Mesenchymal stem cell (in vitro differentiated cells and primary cell): Measurements from ENCODE around the gene CD83.
A peak's percentile ranks its signal among the peaks of the same experiment; 100 is the strongest.

Experiments used
- DNase-seq: peaks from one replicate; pipeline ENCODE4 v3.0.0-alpha.2; 2013
- H2AFZ ChIP-seq: one replicate; pipeline ENCODE4 v1.6.1; 2013; ENCODE audit warnings: low read depth, mild to moderate bottlenecking, control low read depth, inconsistent platforms, low read length, moderate library complexity
- H2AK5ac ChIP-seq: 2 replicates; pipeline ENCODE4 v1.6.1; 2013; ENCODE audit warnings: low read length, moderate library complexity, mild to moderate bottlenecking, inconsistent platforms; ENCODE audit not compliant: severe bottlenecking
- H2BK120ac ChIP-seq: one replicate; pipeline ENCODE4 v1.6.1; 2013; ENCODE audit warnings: low read depth, mild to moderate bottlenecking, inconsistent platforms, low read length, moderate library complexity
- H2BK12ac ChIP-seq, 2 experiments: one replicate each; pipeline ENCODE4 v1.6.1; 2013; ENCODE audit warnings: inconsistent platforms in 2 of 2, low read length in 2 of 2, mild to moderate bottlenecking in 2 of 2, moderate library complexity in 2 of 2, control low read depth in 1 of 2
- H2BK15ac ChIP-seq: one replicate; pipeline ENCODE4 v1.6.1; 2013; ENCODE audit warnings: mild to moderate bottlenecking, low read depth, inconsistent platforms; ENCODE audit not compliant: poor library complexity, severe bottlenecking
- H2BK5ac ChIP-seq: 2 replicates; pipeline ENCODE4 v1.6.1; 2013; ENCODE audit warnings: low read depth, mild to moderate bottlenecking, low read length, control low read depth, inconsistent platforms; ENCODE audit not compliant: poor library complexity, severe bottlenecking
- H3K14ac ChIP-seq, 2 experiments: one replicate each; pipeline ENCODE4 v1.6.1; 2013; ENCODE audit warnings: inconsistent platforms in 2 of 2, low read length in 2 of 2, control low read depth in 1 of 2, mild to moderate bottlenecking in 1 of 2, moderate library complexity in 1 of 2
- H3K18ac ChIP-seq, 2 experiments: one replicate each; pipeline ENCODE4 v1.6.1; 2013; ENCODE audit warnings: inconsistent platforms in 2 of 2, low read length in 2 of 2, control low read depth in 1 of 2, low read depth in 1 of 2, mild to moderate bottlenecking in 1 of 2
- H3K23ac ChIP-seq, 2 experiments: one replicate each; pipeline ENCODE4 v1.6.1; 2013; ENCODE audit warnings: inconsistent platforms in 2 of 2, low read length in 2 of 2, mild to moderate bottlenecking in 2 of 2, moderate library complexity in 2 of 2, control low read depth in 1 of 2
- H3K27ac ChIP-seq: 2 replicates; pipeline ENCODE4 v1.5.1; 2013; ENCODE audit warnings: mild to moderate bottlenecking, moderate library complexity, low read length, control low read depth, inconsistent platforms; ENCODE audit not compliant: poor library complexity, severe bottlenecking
- H3K27me3 ChIP-seq, 2 experiments: 2 replicates each; pipeline versions ENCODE4 v1.6.1 to v1.7.0; 2013; ENCODE audit warnings: low read length in 2 of 2, mild to moderate bottlenecking in 2 of 2, moderate library complexity in 2 of 2, control low read depth in 1 of 2, inconsistent platforms in 1 of 2; ENCODE audit not compliant: control insufficient read depth in 1 of 2, insufficient read depth in 1 of 2
- H3K36me3 ChIP-seq, 2 experiments: 2 replicates each; pipeline versions ENCODE4 v1.6.1 to v1.7.0; 2013; ENCODE audit warnings: low read length in 2 of 2, control low read depth in 1 of 2, inconsistent platforms in 1 of 2, low read depth in 1 of 2, mild to moderate bottlenecking in 1 of 2; ENCODE audit not compliant: insufficient read depth in 2 of 2, control insufficient read depth in 1 of 2
- H3K4ac ChIP-seq, 2 experiments: one replicate each; pipeline ENCODE4 v1.6.1; 2013; ENCODE audit warnings: inconsistent platforms in 2 of 2, low read length in 2 of 2, mild to moderate bottlenecking in 2 of 2, moderate library complexity in 2 of 2, control low read depth in 1 of 2, low read depth in 1 of 2
- H3K4me1 ChIP-seq: 2 replicates; pipeline ENCODE4 v1.6.1; 2013; ENCODE audit warnings: low read depth, low read length, control low read depth; ENCODE audit not compliant: control insufficient read depth, insufficient read depth
- H3K4me2 ChIP-seq: 2 replicates; pipeline ENCODE4 v1.6.1; 2013; ENCODE audit warnings: low read length, mild to moderate bottlenecking, inconsistent platforms; ENCODE audit not compliant: poor library complexity, severe bottlenecking
- H3K4me3 ChIP-seq, 2 experiments: 2 replicates each; pipeline versions ENCODE4 v1.5.1 to v1.7.0; 2013; ENCODE audit warnings: low read length in 2 of 2, mild to moderate bottlenecking in 2 of 2, control low read depth in 1 of 2, low read depth in 1 of 2; ENCODE audit not compliant: insufficient read depth in 1 of 2
- H3K79me1 ChIP-seq: replicated peaks from 2 replicates; pipeline ENCODE4 v1.6.1; 2013; ENCODE audit warnings: mild to moderate bottlenecking, control low read depth, low read length, inconsistent platforms; ENCODE audit not compliant: poor library complexity, severe bottlenecking
- H3K9ac ChIP-seq: 2 replicates; pipeline ENCODE4 v1.7.0; 2013; ENCODE audit warnings: mild to moderate bottlenecking, low read length, moderate library complexity
- H3K9me3 ChIP-seq: 2 replicates; pipeline ENCODE4 v1.7.0; 2013; ENCODE audit warnings: mild to moderate bottlenecking, low read length; ENCODE audit not compliant: control insufficient read depth
- H4K8ac ChIP-seq: one replicate; pipeline ENCODE4 v1.6.1; 2013; ENCODE audit warnings: inconsistent platforms, mild to moderate bottlenecking, low read length, moderate library complexity
- H4K91ac ChIP-seq: one replicate; pipeline ENCODE4 v1.6.1; 2013; ENCODE audit warnings: mild to moderate bottlenecking, low read length, inconsistent platforms
- WGBS: methylation state at CpG from one replicate; pipeline ENCODE4 v1.1.7; 2013; ENCODE audit warnings: mixed read lengths; 5-methylcytosine and 5-hydroxymethylcytosine counted together

Gene CD83

DNA sequence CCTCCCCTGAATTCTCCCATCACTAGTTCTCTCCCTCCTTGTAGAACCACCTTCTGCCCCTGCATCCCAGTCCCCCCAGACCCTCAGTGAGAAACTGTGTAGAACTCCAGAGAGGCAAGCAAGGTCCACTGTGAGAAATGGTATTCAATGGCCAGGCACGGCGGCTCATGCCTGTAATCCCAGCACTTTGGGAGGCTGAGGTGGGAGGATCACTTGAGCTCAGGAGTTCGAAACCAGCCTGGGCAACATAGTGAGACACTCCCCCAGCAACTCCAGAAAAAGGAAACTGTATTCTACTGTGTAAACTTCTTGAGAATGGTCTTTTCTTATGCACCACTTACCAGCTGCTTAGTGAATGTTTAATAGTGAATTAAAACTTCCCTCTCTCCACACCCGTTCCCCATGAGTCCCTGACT is 8.2 kb upstream of the CD83 start:
- DNase-seq: no peak
- H3K4me3 ChIP-seq: no peak overlapping the region
- no peak overlapping the region for H2BK12ac ChIP-seq
- no peak overlapping the region for H2BK15ac ChIP-seq
- H3K9me3 ChIP-seq: peaks cover 12% of the 10 kb centered on the region
- no peak overlapping the region for H3K9ac ChIP-seq
- H3K14ac ChIP-seq: no peak overlapping the region
- H2BK5ac ChIP-seq: no peak overlapping the region
- H3K23ac ChIP-seq: no peak overlapping the region
- no peak overlapping the region for H3K18ac ChIP-seq
- H3K27ac ChIP-seq: no peak overlapping the region
- 44% methylated on average over 1 of the region's 4 CpGs for WGBS
- no peak overlapping the region for H2AK5ac ChIP-seq
- H3K4me1 ChIP-seq: no peaks in the 10 kb centered on the region
- H3K4me2 ChIP-seq: no peak overlapping the region
- no peaks in the 10 kb centered on the region for H3K79me1 ChIP-seq
- H2AFZ ChIP-seq: no peak overlapping the region
- no peaks in the 10 kb centered on the region for H3K36me3 ChIP-seq
- H4K8ac ChIP-seq: no peak overlapping the region
- H3K27me3 ChIP-seq: peaks cover 8 to 21% of the 10 kb centered on the region in 2 experiments
- no peak overlapping the region for H4K91ac ChIP-seq
- no peak overlapping the region for H2BK120ac ChIP-seq
- H3K4ac ChIP-seq: no peak overlapping the region

DNA sequence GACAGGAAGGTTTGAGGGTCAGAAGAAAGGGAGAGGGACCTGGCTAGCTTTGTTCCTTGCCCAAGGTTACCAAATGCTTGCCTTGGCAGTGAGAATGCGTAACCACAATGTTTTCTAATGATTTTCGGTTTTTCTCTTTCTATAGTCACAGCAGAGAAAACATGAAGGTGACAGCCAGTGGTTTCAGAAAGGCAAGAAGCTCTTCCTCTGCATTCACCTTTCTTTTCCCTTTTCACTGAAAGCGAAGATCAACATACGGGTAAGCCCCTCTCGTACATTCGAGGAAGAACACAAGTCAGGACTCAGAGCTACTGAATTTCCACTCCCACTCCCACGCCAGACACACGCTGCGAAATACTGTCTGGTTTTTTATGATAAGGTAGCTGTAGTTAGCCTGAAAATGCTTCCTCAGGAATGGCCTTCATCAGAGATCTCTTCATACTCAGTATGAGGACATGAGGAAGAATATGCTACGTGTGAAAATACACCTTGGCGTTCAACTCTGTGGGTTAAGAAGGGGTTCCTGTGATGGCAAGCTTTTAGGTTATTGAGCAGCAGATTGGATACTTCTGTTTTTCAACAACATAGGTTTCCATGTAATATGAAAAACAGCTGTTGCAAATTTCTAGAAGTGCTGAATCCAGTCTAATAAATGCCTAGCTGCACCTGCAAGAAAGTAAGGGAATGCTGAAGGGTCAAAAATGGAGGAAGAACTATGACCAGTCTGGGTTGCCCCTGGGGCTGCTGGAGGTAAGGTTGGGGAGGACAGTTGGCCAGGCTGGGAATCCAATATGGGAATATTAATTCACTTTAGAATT is 7.4 kb upstream of the CD83 start:
- Histone ChIP-seq H2BK15ac (no peak overlapping the region), H3K4me1 (no peaks in the 10 kb centered on the region), H3K9ac (no peak overlapping the region), H4K8ac (no peak overlapping the region), H2BK120ac (no peak overlapping the region), H3K27ac (no peak overlapping the region), H3K79me1 (no peaks in the 10 kb centered on the region), H3K14ac (no peak overlapping the region), H3K18ac (no peak overlapping the region), H3K4ac (no peak overlapping the region), H2AFZ (no peak overlapping the region), H2BK12ac (no peak overlapping the region), H3K27me3 (peaks cover 6 to 17% of the 10 kb centered on the region in 2 experiments), H3K36me3 (no peaks in the 10 kb centered on the region), H3K23ac (no peak overlapping the region), H4K91ac (no peak overlapping the region), H3K4me2 (no peak overlapping the region), H3K9me3 (peaks cover 12% of the 10 kb centered on the region), H3K4me3 (no peak overlapping the region), H2BK5ac (no peak overlapping the region), H2AK5ac (no peak overlapping the region)
- no peak for DNase-seq
- 94% methylated on average over 8 of the region's 11 CpGs for WGBS

DNA sequence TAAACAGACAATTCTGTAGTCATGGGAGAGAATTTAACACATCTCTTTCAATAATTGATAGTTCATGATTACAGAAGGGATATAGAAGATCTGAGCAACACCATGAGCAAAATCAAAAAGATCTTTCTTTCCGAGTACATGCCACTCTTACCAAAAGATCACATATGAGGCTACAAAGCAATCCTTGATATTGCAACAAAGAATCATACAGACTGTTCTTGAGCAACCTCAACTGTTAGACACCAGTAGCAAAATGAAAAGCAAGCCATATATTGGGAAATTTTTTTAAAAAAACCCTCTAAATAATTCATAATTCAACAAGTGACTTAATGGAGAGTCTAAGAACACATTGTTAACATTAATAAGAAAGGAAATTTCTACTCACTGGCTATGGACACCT is 3.6 kb upstream of the CD83 start:
- H4K91ac ChIP-seq: no peak overlapping the region
- no peaks in the 10 kb centered on the region for H3K79me1 ChIP-seq
- no peak overlapping the region for H3K27ac ChIP-seq
- no peak for DNase-seq
- H3K4me1 ChIP-seq: peaks cover 7% of the 10 kb centered on the region
- H3K36me3 ChIP-seq: no peaks in the 10 kb centered on the region
- H3K4me2 ChIP-seq: no peak overlapping the region
- H2BK120ac ChIP-seq: no peak overlapping the region
- no peak overlapping the region for H4K8ac ChIP-seq
- H3K18ac ChIP-seq: no peak overlapping the region
- no peak overlapping the region for H3K14ac ChIP-seq
- H3K4me3 ChIP-seq: no peak overlapping the region
- H3K9me3 ChIP-seq: no peaks in the 10 kb centered on the region
- peaks cover 3 to 11% of the 10 kb centered on the region in 2 experiments for H3K27me3 ChIP-seq
- no peak overlapping the region for H2BK12ac ChIP-seq
- H2AFZ ChIP-seq: no peak overlapping the region
- H2BK15ac ChIP-seq: no peak overlapping the region
- no peak overlapping the region for H3K23ac ChIP-seq
- no peak overlapping the region for H2BK5ac ChIP-seq
- H2AK5ac ChIP-seq: no peak overlapping the region
- H3K9ac ChIP-seq: no peak overlapping the region
- WGBS: 78% methylated on average over 1 of the region's 1 CpG
- no peak overlapping the region for H3K4ac ChIP-seq

DNA sequence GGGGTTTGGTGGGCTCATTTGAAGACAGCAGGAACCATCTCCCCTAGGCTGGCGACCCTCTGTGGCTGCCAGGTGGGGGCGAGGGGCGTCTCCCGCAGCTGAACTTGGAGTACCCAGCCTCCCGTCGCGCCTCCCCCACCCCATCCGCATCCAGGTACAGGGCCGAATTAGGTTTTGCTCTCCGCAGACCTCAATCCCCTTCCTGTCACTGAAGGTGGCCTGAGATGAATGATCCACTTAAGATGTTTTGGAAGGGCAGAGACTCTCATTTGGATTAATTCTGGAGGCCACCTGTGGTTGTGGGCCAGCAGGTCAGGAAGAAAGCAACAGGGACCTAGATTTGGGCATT is 493 bp downstream of the CD83 start:
- Histone ChIP-seq H2BK120ac (no peak overlapping the region), H2BK12ac (no peak overlapping the region), H3K14ac (peak overlapping the region in 1 of 2 experiments; percentile 50), H2BK15ac (no peak overlapping the region), H3K36me3 (no peaks in the 10 kb centered on the region), H2AK5ac (no peak overlapping the region), H3K27ac (no peak overlapping the region), H4K91ac (no peak overlapping the region), H3K23ac (peak overlapping the region in 1 of 2 experiments; percentile 16), H3K9ac (peak overlapping the region; percentile 80), H3K4me1 (peaks cover 7% of the 10 kb centered on the region), H3K4me3 (peak overlapping the region; percentile 85 to 92), H2BK5ac (no peak overlapping the region), H3K4ac (no peak overlapping the region), H3K79me1 (no peaks in the 10 kb centered on the region), H3K4me2 (peak overlapping the region; percentile 66), H3K9me3 (no peaks in the 10 kb centered on the region), H3K18ac (peak overlapping the region in 1 of 2 experiments; percentile 81), H2AFZ (peak overlapping the region; percentile 7), H3K27me3 (no peaks in the 10 kb centered on the region), H4K8ac (peak overlapping the region; percentile 59)
- 15% methylated on average over 9 of the region's 10 CpGs for WGBS
- DNase-seq: no peak
